Mammary epithelial cell (primary cell): ENCODE data around the gene GSTT2.

Source experiments
- CTCF ChIP-seq, 2 donors: IDR thresholded peaks in 1 of 2; conservative IDR thresholded peaks in 1 of 2; 2 replicates each; pipeline ENCODE4 v1.5.1; 2011 to 2012; ENCODE audit warnings: inconsistent platforms in 2 of 2, low read length in 2 of 2, mild to moderate bottlenecking in 2 of 2, control low read depth in 1 of 2, low read depth in 1 of 2; ENCODE audit not compliant: insufficient read depth in 1 of 2; ENCODE audit errors: extremely low read depth in 1 of 2
- EZH2 ChIP-seq: IDR thresholded peaks from 2 replicates; pipeline ENCODE4 v1.6.1; 2012; ENCODE audit warnings: low read length, inconsistent platforms, borderline replicate concordance

GRCh38 chr22:24001314-24001713 lies 21.4 kb downstream of the GSTT2 start:
- no peak for TF ChIP-seq CTCF (conservative IDR thresholded peaks at IDR 0.05 in 1 of 2, IDR thresholded peaks at IDR 0.05 in 1 of 2; ENCODE audit: extremely low read depth in 1 of 2, insufficient read depth in 1 of 2, low read depth in 1 of 2, low read length in 2 of 2)
- no peak for TF ChIP-seq EZH2
